Caco-2 (cell line): ENCODE data around the gene PLA2G2C. TPM values are rescaled to one million over a fixed set of nuclear protein-coding genes. Genes with fewer than 3 reads are reported as not detected.

Source experiments
- BruUV-seq: library from RNA; stranded (reverse); fragments of 400-500 nt; replicated peaks from 2 replicates; lab custom pipeline; 2021; lab: Mats Ljungman, UMichigan
- CTCF ChIA-PET: fragments of 300-600 bp; sonication (Branson Sonifier 250); formaldehyde crosslinking; loops from one replicate; lab custom pipeline; 2022; ENCODE audit warnings: antibody characterized with exemption; lab: Charles Lee
- POLR2A ChIA-PET: fragments of 300-600 bp; sonication (Branson Sonifier 250); formaldehyde crosslinking; loops from one replicate; lab custom pipeline; 2022; ENCODE audit warnings: antibody characterized with exemption; lab: Charles Lee
- DNase-seq, 2 experiments: peaks; one replicate each; pipeline versions ENCODE4 v3.0.0 to v3.0.0-alpha.2; 2020 to 2022
- H3K27me3 ChIP-seq: replicated peaks from 2 replicates; pipeline ENCODE4 v1.6.0; 2011; ENCODE audit warnings: low read length; ENCODE audit not compliant: control insufficient read depth, insufficient read depth
- H3K36me3 ChIP-seq: 2 replicates; pipeline ENCODE4 v1.5.1; 2011; ENCODE audit warnings: low read length; ENCODE audit not compliant: control insufficient read depth, insufficient read depth
- H3K4me1 ChIP-seq: fragments of 250-450 bp; sonication (Bioruptor Pico); 2 replicates; pipeline ENCODE4 v1.5.1; 2020; ENCODE audit warnings: mild to moderate bottlenecking
- H3K4me3 ChIP-seq: 2 replicates; pipeline ENCODE4 v1.5.1; 2011; ENCODE audit warnings: low read depth, mild to moderate bottlenecking, control low read depth, low read length
- H3K9me3 ChIP-seq: fragments of 250-450 bp; sonication (Bioruptor Pico); 2 replicates; pipeline ENCODE4 v1.5.1; 2020; ENCODE audit warnings: mild to moderate bottlenecking, moderate library complexity
- H3K27ac Mint-ChIP-seq: one replicate; pipeline ENCODE4 v1.8.0; 2022; ENCODE audit warnings: mixed read lengths; ENCODE audit not compliant: unreplicated experiment
- H3K27me3 Mint-ChIP-seq: one replicate; pipeline ENCODE4 v1.8.0; 2022; ENCODE audit warnings: mixed read lengths; ENCODE audit not compliant: insufficient read depth, unreplicated experiment
- H3K36me3 Mint-ChIP-seq: one replicate; pipeline ENCODE4 v1.8.0; 2022; ENCODE audit warnings: mild to moderate bottlenecking, mixed read lengths; ENCODE audit not compliant: insufficient read depth, unreplicated experiment
- H3K4me1 Mint-ChIP-seq: one replicate; pipeline ENCODE4 v1.8.0; 2022; ENCODE audit warnings: low read depth, mixed read lengths; ENCODE audit not compliant: unreplicated experiment
- H3K4me3 Mint-ChIP-seq: one replicate; pipeline ENCODE4 v1.8.0; 2022; ENCODE audit warnings: mild to moderate bottlenecking, moderate library complexity, mixed read lengths; ENCODE audit not compliant: unreplicated experiment
- H3K9me3 Mint-ChIP-seq: one replicate; pipeline ENCODE4 v1.8.0; 2022; ENCODE audit warnings: mixed read lengths; ENCODE audit not compliant: unreplicated experiment
- CTCF ChIP-seq, 2 experiments: fragments of 200-600 bp in 1 of 2; IDR thresholded peaks; 1 replicate in 1 of 2; 2 replicates in 1 of 2; pipeline versions ENCODE4 v1.5.1 to v1.8.0; 2011 to 2022; ENCODE audit warnings: antibody characterized with exemption in 1 of 2, control low read depth in 1 of 2, inconsistent platforms in 1 of 2, low read depth in 1 of 2, low read length in 1 of 2, mild to moderate bottlenecking in 1 of 2, moderate library complexity in 1 of 2; ENCODE audit not compliant: insufficient read depth in 1 of 2, severe bottlenecking in 1 of 2, unreplicated experiment in 1 of 2
- intact Hi-C: fragments of 100-400 bp; cut with micrococcal nuclease; formaldehyde crosslinking; loops from one replicate; pipeline ENCODE4 v1.10.0; 2022; ENCODE audit not compliant: unreplicated experiment
- total RNA-seq: library from RNA; stranded (reverse); gene quantifications from 2 replicates; pipeline ENCODE4 v1.2.3, GENCODE V29; 2022

The PLA2G2C gene
- total RNA-seq, 1 experiment from 2014 or later = not detected

DNA sequence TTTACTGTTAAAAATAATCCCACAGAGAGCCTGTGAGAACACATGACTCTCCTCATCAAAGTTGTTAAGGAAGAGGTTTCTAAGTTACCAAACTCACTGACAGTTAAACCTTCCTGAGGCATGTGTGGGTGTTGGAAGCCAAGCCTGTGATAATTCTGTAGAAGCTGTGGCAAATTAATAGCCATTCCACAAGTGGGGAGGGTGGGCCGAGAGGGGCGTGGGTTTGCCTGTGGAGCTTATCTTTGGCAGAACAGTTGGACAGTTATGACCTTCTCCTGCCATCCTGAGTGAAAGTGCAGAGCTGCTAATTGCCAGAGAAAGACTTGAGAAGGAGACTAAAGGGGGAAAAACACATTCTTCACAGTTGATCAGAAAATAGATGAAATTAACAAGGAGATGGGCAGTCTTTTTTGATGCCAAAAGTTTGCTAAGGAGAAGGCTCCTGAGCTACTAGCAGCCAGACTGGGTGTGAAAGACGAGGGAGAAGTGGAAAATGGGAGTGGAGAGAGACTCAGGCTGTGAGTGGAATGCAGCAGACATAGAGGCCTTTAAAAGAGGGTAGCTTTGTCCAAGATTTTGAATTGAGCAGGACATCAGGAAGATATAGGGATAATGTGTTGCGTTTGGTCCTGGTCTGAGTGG, 1.6 kb upstream of the PLA2G2C start:
- no peaks in the 10 kb centered on the region for H3K4me1 Mint-ChIP-seq
- peaks cover 9% of the 10 kb centered on the region for H3K27me3 Mint-ChIP-seq
- POLR2A ChIA-PET = no interaction called here
- Histone ChIP-seq H3K4me3 (no peak overlapping the region), H3K36me3 (no peaks in the 10 kb centered on the region), H3K27me3 (no peaks in the 10 kb centered on the region), H3K4me1 (no peaks in the 10 kb centered on the region), H3K9me3 (no peaks in the 10 kb centered on the region)
- intact Hi-C loops = no loop called here
- CTCF ChIA-PET = no interaction called here
- no peak for TF ChIP-seq CTCF (IDR thresholded peaks at IDR 0.05; ENCODE audit: insufficient read depth in 1 of 2, low read depth in 1 of 2, low read length in 1 of 2, severe bottlenecking in 1 of 2, unreplicated experiment in 1 of 2)
- no peak overlapping the region for H3K27ac Mint-ChIP-seq
- BruUV-seq = no TSS peak
- no peaks in the 10 kb centered on the region for H3K9me3 Mint-ChIP-seq
- H3K4me3 Mint-ChIP-seq = no peak overlapping the region
- no peak for DNase-seq
- H3K36me3 Mint-ChIP-seq = no peaks in the 10 kb centered on the region

DNA sequence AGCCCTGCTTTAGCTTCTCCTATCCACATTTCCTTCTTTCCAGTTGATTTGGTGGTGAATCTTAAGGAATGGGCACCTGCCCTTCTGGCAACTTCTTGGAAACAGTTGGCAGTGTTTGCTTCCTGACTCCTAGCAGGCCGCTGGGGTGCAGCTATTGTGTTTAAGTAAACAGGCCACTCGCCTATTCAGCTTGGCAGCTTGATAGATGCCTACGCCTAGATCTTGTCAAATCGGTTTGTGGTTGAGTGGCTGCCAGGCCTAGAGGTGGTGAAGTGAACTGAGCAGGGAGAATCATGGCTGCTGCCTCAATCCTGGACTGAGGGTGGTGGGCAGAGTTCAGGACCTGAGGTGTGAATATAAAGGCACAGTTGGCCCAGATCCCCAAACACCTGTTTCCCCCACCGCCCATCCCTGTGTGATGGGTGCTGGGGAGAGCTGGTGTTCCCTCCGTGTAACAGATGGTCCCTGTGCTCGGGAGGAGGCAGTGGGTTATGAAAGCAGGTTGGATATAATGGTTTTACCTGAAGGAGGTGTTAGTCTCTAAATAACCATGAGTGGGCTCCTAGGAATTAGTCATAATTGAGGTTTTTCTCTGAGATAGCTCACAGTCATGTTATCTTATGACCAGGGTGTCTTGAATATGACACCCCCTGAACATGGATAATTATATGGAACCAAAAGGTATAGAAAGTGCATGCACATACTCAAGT, 940 bp upstream of the PLA2G2C start:
- no TSS peak for BruUV-seq
- no peaks in the 10 kb centered on the region for H3K4me1 Mint-ChIP-seq
- H3K9me3 ChIP-seq = no peaks in the 10 kb centered on the region
- no peaks in the 10 kb centered on the region for H3K9me3 Mint-ChIP-seq
- no peak overlapping the region for H3K4me3 ChIP-seq
- no peak overlapping the region for H3K27ac Mint-ChIP-seq
- POLR2A ChIA-PET = no interaction called here
- CTCF ChIA-PET = no interaction called here
- TF ChIP-seq CTCF (IDR thresholded peaks at IDR 0.05; ENCODE audit: insufficient read depth in 1 of 2, low read depth in 1 of 2, low read length in 1 of 2, severe bottlenecking in 1 of 2, unreplicated experiment in 1 of 2) = no peak
- DNase-seq = no peak
- H3K4me1 ChIP-seq = no peaks in the 10 kb centered on the region
- no peaks in the 10 kb centered on the region for H3K27me3 ChIP-seq
- H3K36me3 Mint-ChIP-seq = no peaks in the 10 kb centered on the region
- H3K27me3 Mint-ChIP-seq = peaks cover 9% of the 10 kb centered on the region
- no peak overlapping the region for H3K4me3 Mint-ChIP-seq
- intact Hi-C loops = no loop called here
- H3K36me3 ChIP-seq = no peaks in the 10 kb centered on the region

- Mint-ChIP-seq H3K36me3 (no peaks in the 10 kb centered on the region), H3K27ac (no peak overlapping the region), H3K4me1 (no peaks in the 10 kb centered on the region), H3K4me3 (peak overlapping the region; percentile 31), H3K9me3 (peaks cover 2% of the 10 kb centered on the region), H3K27me3 (peaks cover 9% of the 10 kb centered on the region)
- no peak for DNase-seq
- no peaks in the 10 kb centered on the region for H3K36me3 ChIP-seq
- no peak for TF ChIP-seq CTCF (IDR thresholded peaks at IDR 0.05; ENCODE audit: insufficient read depth in 1 of 2, low read depth in 1 of 2, low read length in 1 of 2, severe bottlenecking in 1 of 2, unreplicated experiment in 1 of 2)
- H3K9me3 ChIP-seq = no peaks in the 10 kb centered on the region
- POLR2A ChIA-PET = no interaction called here
- no TSS peak for BruUV-seq
- H3K4me3 ChIP-seq = no peak overlapping the region
- CTCF ChIA-PET = no interaction called here
- H3K4me1 ChIP-seq = no peaks in the 10 kb centered on the region
- no peaks in the 10 kb centered on the region for H3K27me3 ChIP-seq
- intact Hi-C loops = no loop called here
Measured at GRCh38 chr1:20184997-20185833, 1.1 kb downstream of the PLA2G2C start.
